SK-N-SH (cell line): ENCODE measurements around the gene NYAP2. TPM values are rescaled to one million over a fixed set of nuclear protein-coding genes. Genes with fewer than 3 reads are reported as not detected.

Source experiments
- CTCF ChIA-PET: fragments of 300-600, 350-600 bp; formaldehyde crosslinking; extraction: SDS; loops from one replicate; lab custom pipeline; 2021; lab: Yijun Ruan, JAX
- POLR2A ChIA-PET: fragments of 350-600 bp; sonication (Branson Sonifier 250); formaldehyde crosslinking; extraction: SDS; loops from one replicate; lab custom pipeline; 2020; ENCODE audit warnings: antibody characterized with exemption, inconsistent platforms; lab: Yijun Ruan, JAX
- DNase-seq: peaks from one replicate; pipeline ENCODE4 v3.0.0; 2012
- H2AFZ ChIP-seq: fragments of 200-600 bp; sonication (generic); 2 replicates; pipeline ENCODE4 v1.8.1; 2016; ENCODE audit warnings: antibody characterized with exemption, mild to moderate bottlenecking, low read depth
- H3F3A ChIP-seq: fragments of 200-600 bp; sonication (generic); replicated peaks from 2 replicates; pipeline ENCODE3; 2016; ENCODE audit warnings: antibody characterized with exemption, mild to moderate bottlenecking; ENCODE audit not compliant: insufficient read depth
- H3K27ac ChIP-seq, 2 experiments: fragments of 200-500 bp in 1 of 2; fragments of 200-600 bp in 1 of 2; sonication (Bioruptor generic) in 1 of 2; sonication (generic), shearing (Covaris generic) in 1 of 2; 2 replicates each; pipeline versions ENCODE4 v1.5.1 to v1.6.1; 2014 to 2016; ENCODE audit warnings: low read depth in 2 of 2, inconsistent platforms in 1 of 2, low read length in 1 of 2, mild to moderate bottlenecking in 1 of 2, mixed read lengths in 1 of 2
- H3K27me3 ChIP-seq: fragments of 200-600 bp; sonication (generic), shearing (Covaris generic); 2 replicates; pipeline ENCODE4 v1.6.1; 2016; ENCODE audit warnings: mixed run types; ENCODE audit not compliant: insufficient read depth
- H3K36me3 ChIP-seq, 2 experiments: fragments of 200-500 bp in 1 of 2; fragments of 200-600 bp in 1 of 2; sonication (Bioruptor generic) in 1 of 2; sonication (generic) in 1 of 2; replicated peaks in 1 of 2; 2 replicates each; pipeline versions ENCODE3 to v1.5.1; 2014 to 2016; ENCODE audit warnings: low read length in 1 of 2, mild to moderate bottlenecking in 1 of 2; ENCODE audit not compliant: insufficient read depth in 2 of 2, control insufficient read depth in 1 of 2
- H3K4me1 ChIP-seq, 2 experiments: fragments of 200-500 bp in 1 of 2; fragments of 200-600 bp in 1 of 2; sonication (Bioruptor generic) in 1 of 2; sonication (generic), shearing (Covaris generic) in 1 of 2; 2 replicates each; pipeline versions ENCODE4 v1.5.1 to v1.6.1; 2014 to 2016; ENCODE audit warnings: low read depth in 1 of 2, low read length in 1 of 2, mixed run types in 1 of 2; ENCODE audit not compliant: insufficient read depth in 2 of 2, control insufficient read depth in 1 of 2
- H3K4me2 ChIP-seq: fragments of 200-600 bp; sonication (generic), shearing (Covaris generic); 2 replicates; pipeline ENCODE4 v1.6.1; 2017; ENCODE audit warnings: mixed run types
- H3K4me3 ChIP-seq, 2 experiments: fragments of 200-500 bp in 1 of 2; fragments of 200-600 bp in 1 of 2; sonication (Bioruptor generic) in 1 of 2; sonication (generic), shearing (Covaris generic) in 1 of 2; 2 replicates each; pipeline versions ENCODE4 v1.5.1 to v1.8.1; 2014 to 2016; ENCODE audit warnings: low read depth in 2 of 2, inconsistent platforms in 1 of 2, low read length in 1 of 2, mild to moderate bottlenecking in 1 of 2, mixed read lengths in 1 of 2, moderate library complexity in 1 of 2
- H3K79me2 ChIP-seq: fragments of 200-600 bp; sonication (generic); 2 replicates; pipeline ENCODE4 v1.8.1; 2017; ENCODE audit warnings: mild to moderate bottlenecking; ENCODE audit not compliant: insufficient read depth
- H3K9ac ChIP-seq: fragments of 200-600 bp; sonication (generic); 2 replicates; pipeline ENCODE4 v1.6.1; 2017; ENCODE audit warnings: mixed run types
- H3K9me2 ChIP-seq: fragments of 200-600 bp; sonication (generic); 2 replicates; pipeline ENCODE4 v1.6.1; 2017; ENCODE audit warnings: mixed run types
- H3K9me3 ChIP-seq: fragments of 200-600 bp; sonication (generic); 2 replicates; pipeline ENCODE4 v1.6.1; 2017; ENCODE audit warnings: mixed run types, mild to moderate bottlenecking, moderate library complexity
- H4K20me1 ChIP-seq: fragments of 200-600 bp; sonication (generic); 2 replicates; pipeline ENCODE4 v1.6.1; 2017; ENCODE audit warnings: mild to moderate bottlenecking, mixed run types; ENCODE audit not compliant: insufficient read depth
- EP300 ChIP-seq, 2 experiments: IDR thresholded peaks; 2 replicates each; pipeline versions ENCODE4 v1.4.0 to v1.6.1; 2012; ENCODE audit warnings: borderline replicate concordance in 1 of 2, low read depth in 1 of 2, low read length in 1 of 2
- FOSL2 ChIP-seq: IDR thresholded peaks from 2 replicates; pipeline ENCODE4 v1.4.0; 2012; ENCODE audit warnings: low read depth, mild to moderate bottlenecking, moderate library complexity, borderline replicate concordance
- GATA2 ChIP-seq: sonication (generic); formaldehyde crosslinking; IDR thresholded peaks from 2 replicates; pipeline ENCODE4 v1.5.0; 2020; ENCODE audit warnings: mild to moderate bottlenecking, missing genetic modification reagents
- MXI1 ChIP-seq: IDR thresholded peaks from 2 replicates; pipeline ENCODE4 v1.6.1; 2012; ENCODE audit warnings: mild to moderate bottlenecking, low read depth, low read length, improper control_type of control experiment
- PBX3 ChIP-seq: IDR thresholded peaks from 2 replicates; pipeline ENCODE4; 2012
- RAD21 ChIP-seq: IDR thresholded peaks from 2 replicates; pipeline ENCODE4 v1.6.1; 2012; ENCODE audit warnings: mild to moderate bottlenecking, low read length
- RFX5 ChIP-seq: IDR thresholded peaks from 2 replicates; pipeline ENCODE4 v1.6.1; 2012; ENCODE audit warnings: mild to moderate bottlenecking, improper control_type of control experiment, low read length
- TCF12 ChIP-seq: IDR thresholded peaks from 2 replicates; pipeline ENCODE4 v1.4.0; 2012
- YY1 ChIP-seq: IDR thresholded peaks from 2 replicates; pipeline ENCODE4 v1.4.0; 2012; ENCODE audit warnings: low read depth, mild to moderate bottlenecking
- WGBS: methylation state at CpG from one replicate; pipeline ENCODE4 v1.1.6; 2017; ENCODE audit warnings: low lambda C conversion rate; 5-methylcytosine and 5-hydroxymethylcytosine counted together
- polyA plus RNA-seq, 3 experiments: library from polyadenylated mRNA; depleted of rRNA; stranded (reverse); fragments of >200 nt; gene quantifications; 2 replicates each; pipeline ENCODE4 v1.2.3, GENCODE V29; 2012
- TF ChIP-seq, protein P1 (sequence below): fragments of 150-350 bp; IDR thresholded peaks from 2 replicates; pipeline ENCODE4 v1.6.1; 2017; ENCODE audit warnings: antibody characterized with exemption, low read length, low read depth, borderline replicate concordance

Gene NYAP2
- polyA plus RNA-seq, 1 of the 3 experiments (the other 2 are of a cell fraction), result not detected

- Histone ChIP-seq H3K4me3 (no peak overlapping the region), H2AFZ (no peak overlapping the region), H3K4me2 (no peak overlapping the region), H3K9me3 (no peaks in the 10 kb centered on the region), H3F3A (peaks cover 4% of the 10 kb centered on the region), H3K27me3 (no peaks in the 10 kb centered on the region), H3K36me3 (no peaks in the 10 kb centered on the region), H3K4me1 (peaks cover 0 to 7% of the 10 kb centered on the region in 2 experiments; a peak in 2 of 4 replicates), H4K20me1 (no peaks in the 10 kb centered on the region), H3K9me2 (no peaks in the 10 kb centered on the region; the same call in 1 of the 2 replicates), H3K27ac (no peak overlapping the region; a peak in 1 of 4 replicates), H3K79me2 (no peaks in the 10 kb centered on the region), H3K9ac (no peak overlapping the region)
- no peak for TF ChIP-seq YY1
- TF ChIP-seq PBX3, result no peak
- no peak for DNase-seq
- CTCF ChIA-PET, result no interaction called here
- 72% methylated on average over 1 of the region's 1 CpG for WGBS
- POLR2A ChIA-PET, result no interaction called here
Observed at GRCh38 chr2:225353579-225354085, 45.9 kb upstream of the NYAP2 start.

- Histone ChIP-seq H3K4me3 (no peak overlapping the region), H2AFZ (no peak overlapping the region), H3K4me2 (peak overlapping the region; percentile 11; the same call in 1 of the 2 replicates), H4K20me1 (no peaks in the 10 kb centered on the region), H3K9me3 (no peaks in the 10 kb centered on the region), H3K9me2 (no peaks in the 10 kb centered on the region; the same call in 1 of the 2 replicates), H3K79me2 (no peaks in the 10 kb centered on the region), H3K9ac (no peak overlapping the region), H3F3A (peaks cover 4% of the 10 kb centered on the region), H3K4me1 (peaks cover 0 to 7% of the 10 kb centered on the region in 2 experiments; a peak in 2 of 4 replicates), H3K36me3 (no peaks in the 10 kb centered on the region), H3K27me3 (no peaks in the 10 kb centered on the region), H3K27ac (peak overlapping the region in 1 of 2 experiments; percentile 53; a peak in 1 of 4 replicates)
- 7% methylated on average over 3 of the region's 3 CpGs for WGBS
- peak; percentile 19; the same call in 1 of the 2 replicates for TF ChIP-seq RAD21
- 0 out of 2 replicates have a peak, but pooled peaks have one; percentile 10 for TF ChIP-seq RFX5
- TF ChIP-seq, protein P1, sequence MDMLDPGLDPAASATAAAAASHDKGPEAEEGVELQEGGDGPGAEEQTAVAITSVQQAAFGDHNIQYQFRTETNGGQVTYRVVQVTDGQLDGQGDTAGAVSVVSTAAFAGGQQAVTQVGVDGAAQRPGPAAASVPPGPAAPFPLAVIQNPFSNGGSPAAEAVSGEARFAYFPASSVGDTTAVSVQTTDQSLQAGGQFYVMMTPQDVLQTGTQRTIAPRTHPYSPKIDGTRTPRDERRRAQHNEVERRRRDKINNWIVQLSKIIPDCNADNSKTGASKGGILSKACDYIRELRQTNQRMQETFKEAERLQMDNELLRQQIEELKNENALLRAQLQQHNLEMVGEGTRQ, result no peak
- peak in 1 of 2 experiments; percentile 59; a peak in 1 of 4 replicates for TF ChIP-seq EP300 (IDR thresholded peaks at IDR 0.05; ENCODE audit: borderline replicate concordance in 1 of 2, low read depth in 1 of 2, low read length in 1 of 2)
- peak; percentile 34; the same call in 1 of the 2 replicates for TF ChIP-seq MXI1
- peak; percentile 45; the same call in 1 of the 2 replicates for TF ChIP-seq TCF12
- no peak for TF ChIP-seq GATA2
- peak; percentile 17; the same call in 1 of the 2 replicates for TF ChIP-seq FOSL2
- no peak for TF ChIP-seq YY1
- ChIA-PET CTCF (interaction anchor here (0.8 kb wide), 1 partner anchor 22 kb away, joined by 3 read pairs; no protein-coding TSS in a partner anchor), POLR2A (no interaction called here)
- peak; percentile 17 for DNase-seq
Observed at GRCh38 chr2:225354281-225354774, 45.2 kb upstream of the NYAP2 start.
